CD4-positive, alpha-beta T cell treated with Interleukin-1 beta for 1 hour (primary cell): ENCODE data around the gene TMEM184B.
A peak's percentile ranks its signal among the peaks of the same experiment; 100 is the strongest.

Source experiments
- DNase-seq, 2 donors: peaks; one replicate each; pipeline ENCODE4 v3.0.0-alpha.2; 2020 to 2022

Gene TMEM184B

DNA sequence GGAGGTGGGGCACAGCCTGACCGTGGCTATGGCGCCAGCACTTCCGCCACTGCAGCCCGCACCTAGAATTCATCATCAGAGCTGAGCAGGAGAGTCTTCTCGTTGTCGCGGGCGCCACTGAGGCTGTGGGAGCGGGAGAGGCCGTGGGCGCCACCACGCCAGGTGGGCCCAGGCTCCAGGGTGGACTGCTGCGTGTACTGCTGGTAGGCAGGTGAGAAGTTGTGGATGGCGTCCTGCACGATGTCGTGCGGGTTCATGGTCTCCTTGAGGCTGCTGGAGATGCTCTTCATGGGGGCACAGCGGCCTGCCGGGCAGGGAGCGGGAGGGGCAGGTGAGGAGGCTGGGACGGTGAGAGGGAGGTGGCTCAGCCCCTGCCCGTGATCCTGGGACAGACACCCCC, 51.4 kb downstream of the TMEM184B start:
- no peak for DNase-seq

DNA sequence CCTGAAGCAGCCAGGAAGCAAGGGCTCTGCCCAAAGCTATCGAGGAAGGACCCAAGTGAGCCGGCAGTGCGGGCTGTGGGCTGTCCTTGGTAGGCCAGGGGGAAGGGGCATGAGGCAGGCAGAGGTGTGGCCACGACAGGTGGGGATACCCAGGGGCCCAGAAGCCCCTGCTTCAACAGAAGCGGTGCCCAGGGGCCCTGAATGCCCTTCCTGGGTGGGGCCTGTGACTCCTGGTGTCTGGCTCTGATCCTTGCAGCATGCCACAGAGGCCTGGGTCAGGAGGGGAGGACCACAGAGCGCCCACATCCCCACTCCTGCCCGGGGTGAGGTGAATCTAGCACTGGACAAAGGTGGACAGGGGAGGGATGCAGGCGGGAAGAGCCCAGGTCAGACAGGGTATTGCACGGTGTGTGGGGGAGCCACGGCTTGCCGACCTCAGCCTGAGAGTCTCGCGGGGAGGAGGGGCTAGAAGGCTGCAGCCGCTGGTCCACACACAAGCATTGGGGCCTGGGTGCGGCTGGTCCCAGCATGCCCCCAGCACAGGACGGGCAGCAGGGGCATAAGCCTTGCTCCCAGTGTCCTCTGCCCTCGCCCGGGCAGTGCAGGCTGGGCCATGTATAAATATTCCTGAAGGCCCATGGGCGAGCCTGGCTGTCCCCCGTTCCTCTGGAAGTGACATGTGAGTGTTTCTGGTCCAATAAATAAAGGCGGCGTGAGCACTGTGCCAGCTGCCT, 52.0 kb downstream of the TMEM184B start:
- no peak for DNase-seq

DNA sequence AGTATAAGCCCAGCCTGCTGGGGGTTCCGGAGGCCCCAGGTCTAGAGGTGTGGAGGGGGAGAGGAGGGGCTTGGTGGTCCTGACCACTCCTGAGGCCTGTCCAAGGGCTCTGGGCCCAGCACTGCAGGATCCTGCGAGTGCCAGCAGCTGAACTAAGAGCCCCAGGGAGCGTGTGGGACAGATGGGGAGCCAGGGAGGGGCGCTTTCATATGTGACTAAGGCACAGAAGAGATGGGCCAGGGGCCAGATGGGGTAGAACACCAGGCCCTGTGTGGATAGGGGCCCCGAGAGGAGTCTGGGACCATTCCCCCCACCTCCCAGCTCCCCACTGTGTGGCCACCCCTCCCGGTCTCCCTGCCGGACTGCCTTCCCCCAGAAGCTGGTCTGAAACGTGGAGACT, 52.6 kb downstream of the TMEM184B start:
- DNase-seq: no peak

- no peak for DNase-seq
Observed at GRCh38 chr22:38219632-38220031, 53.2 kb downstream of the TMEM184B start.

DNA sequence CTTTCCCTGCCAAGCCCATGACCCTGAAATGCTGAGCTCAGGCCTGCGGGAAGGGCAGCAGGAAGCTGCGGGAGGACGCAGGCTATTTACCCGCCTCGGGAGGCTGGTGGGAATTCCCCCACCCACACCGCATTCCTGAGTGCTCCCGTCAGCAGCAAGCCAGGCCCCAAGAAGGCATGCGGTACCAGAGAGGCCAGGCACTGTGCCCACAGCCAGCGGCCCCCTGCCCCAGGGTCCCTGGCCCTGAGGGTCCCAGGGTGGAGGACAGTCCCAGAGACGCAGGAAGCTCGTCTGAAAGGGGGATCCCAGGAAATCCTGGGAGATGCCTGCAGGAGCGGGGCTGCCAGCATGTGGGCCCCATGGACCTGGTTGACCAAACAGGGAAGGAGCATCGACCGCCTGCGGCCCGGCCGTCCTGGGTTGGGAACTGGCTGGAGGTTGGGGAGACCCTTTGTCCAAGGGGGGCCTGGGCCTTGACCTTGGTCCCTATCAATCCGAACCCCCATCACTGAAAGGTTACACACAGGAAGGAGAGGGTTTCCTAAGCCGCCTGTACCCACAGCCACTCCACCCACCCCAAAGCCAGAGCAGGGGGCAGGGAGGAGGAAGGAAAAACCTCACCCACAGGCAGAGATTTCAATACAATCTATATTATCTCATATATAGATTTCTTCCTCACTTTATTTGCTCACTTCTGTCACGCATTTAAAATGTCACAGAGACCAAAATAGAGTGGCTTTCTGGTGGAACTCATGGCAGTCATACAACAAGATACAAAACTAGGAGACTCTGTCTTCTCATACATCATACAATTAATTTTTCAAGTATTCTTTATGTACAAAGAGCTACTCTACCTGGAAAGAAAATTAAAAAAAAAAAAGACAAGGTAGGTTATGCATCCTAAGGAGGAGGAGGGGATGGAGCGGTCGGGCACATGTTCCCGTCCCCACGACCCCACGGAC, 53.9 kb downstream of the TMEM184B start:
- DNase-seq: peak; percentile 53 to 70

DNA sequence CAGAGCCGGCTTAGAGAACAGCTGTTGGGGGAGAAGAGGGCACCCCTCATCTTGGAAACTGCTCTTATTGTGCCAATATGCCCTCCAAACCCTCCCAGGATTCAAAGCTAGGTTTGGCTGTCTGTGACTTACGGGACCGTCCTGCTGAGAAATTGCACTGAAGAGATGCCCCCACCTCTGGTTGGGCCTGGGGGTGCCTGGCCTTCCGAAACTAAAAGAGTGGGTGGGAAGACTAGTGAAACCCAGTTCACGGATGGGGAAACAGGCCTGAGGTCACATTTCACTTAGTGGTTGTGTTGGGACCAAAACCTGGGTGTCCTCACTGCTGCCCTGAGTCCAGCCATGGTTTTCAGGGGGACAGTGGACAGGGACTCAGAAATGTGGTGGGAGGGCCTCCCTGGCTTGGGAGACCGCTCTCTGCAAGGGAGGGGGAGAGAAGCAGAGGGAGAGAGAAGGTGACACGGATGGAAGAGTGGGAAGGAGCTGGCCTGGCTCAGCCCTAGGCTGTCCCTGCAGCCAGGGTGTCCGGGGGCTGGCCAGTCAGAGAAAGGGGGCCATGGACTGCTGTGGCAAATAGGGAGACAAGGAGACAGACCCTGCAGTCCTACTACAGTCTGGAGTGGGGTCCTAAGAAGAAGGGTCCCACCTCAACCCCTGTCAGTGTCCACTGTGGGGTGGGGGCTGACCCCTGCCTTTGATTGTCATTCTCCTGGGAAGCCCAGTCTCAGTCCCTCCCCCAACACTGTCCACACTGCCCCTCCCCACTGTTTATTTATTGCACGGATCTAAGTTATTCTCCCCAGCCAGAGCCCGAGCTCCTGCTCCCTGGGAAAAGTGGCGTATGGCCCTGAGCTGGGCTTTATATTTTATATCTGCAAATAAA, 57.4 kb downstream of the TMEM184B start:
- DNase-seq: no peak

GRCh38 chr22:38214302-38215056, 58.3 kb downstream of the TMEM184B start:
- DNase-seq: peak; percentile 81 to 88

GRCh38 chr22:38213990-38214301, 58.9 kb downstream of the TMEM184B start:
- no peak for DNase-seq

DNA sequence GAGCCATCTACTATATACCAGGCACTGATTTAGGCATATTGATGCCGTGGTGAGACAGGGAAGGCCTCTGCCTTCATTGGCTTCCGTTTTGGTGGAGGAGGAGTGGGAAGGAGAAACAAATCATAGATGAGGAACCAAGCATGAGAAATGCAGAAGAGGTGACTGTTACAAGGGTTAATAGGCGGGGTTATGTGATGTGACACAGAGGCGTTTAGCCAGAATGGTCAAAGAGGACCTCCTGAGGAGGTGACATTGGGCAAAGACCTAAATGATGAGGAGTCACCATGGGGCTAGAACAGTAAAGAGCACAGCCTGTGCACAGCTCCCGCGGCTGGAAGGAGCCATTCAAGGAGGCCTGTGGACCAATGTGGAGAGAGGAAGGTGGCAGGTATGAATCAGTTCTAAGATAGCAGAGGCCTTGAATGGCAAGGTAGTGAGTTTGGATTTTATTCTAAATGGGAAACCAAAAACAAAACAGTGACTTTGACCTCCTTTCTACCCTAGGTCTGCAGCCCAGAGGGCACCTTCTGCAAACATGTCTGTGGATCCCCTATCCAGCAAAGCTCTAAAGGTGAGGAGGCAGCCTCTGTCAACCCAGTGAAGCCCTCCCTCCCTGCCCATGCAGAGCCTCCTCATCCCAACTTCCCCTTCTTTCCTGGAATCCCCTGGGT, 59.4 kb downstream of the TMEM184B start:
- peak in 1 of 2 donors; percentile 36 for DNase-seq

- DNase-seq: no peak
Observed at GRCh38 chr22:38212442-38212841, 60.4 kb downstream of the TMEM184B start.

GRCh38 chr22:38211556-38211955, 61.3 kb downstream of the TMEM184B start:
- no peak for DNase-seq

DNA sequence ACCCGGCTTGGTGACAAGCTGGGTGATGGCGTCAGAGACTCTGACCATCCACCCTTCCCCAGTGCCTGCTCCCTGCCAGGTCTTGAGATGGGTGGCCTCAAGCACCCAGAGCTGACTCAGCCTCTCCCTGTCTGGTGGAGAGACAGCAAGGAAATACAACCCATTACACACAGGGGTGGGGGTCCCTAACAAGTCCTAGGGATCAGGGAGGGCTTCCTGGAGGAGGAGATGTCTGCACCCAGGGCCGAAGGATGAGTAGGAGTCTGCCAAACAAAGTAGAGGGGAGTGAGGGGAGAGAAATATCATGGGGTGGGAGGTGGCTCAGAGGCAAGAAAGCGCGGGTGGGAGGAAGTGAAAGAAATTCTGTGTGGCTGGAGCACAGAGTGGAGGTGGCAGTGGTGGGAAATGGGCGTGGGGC, 64.2 kb downstream of the TMEM184B start:
- no peak for DNase-seq

DNA sequence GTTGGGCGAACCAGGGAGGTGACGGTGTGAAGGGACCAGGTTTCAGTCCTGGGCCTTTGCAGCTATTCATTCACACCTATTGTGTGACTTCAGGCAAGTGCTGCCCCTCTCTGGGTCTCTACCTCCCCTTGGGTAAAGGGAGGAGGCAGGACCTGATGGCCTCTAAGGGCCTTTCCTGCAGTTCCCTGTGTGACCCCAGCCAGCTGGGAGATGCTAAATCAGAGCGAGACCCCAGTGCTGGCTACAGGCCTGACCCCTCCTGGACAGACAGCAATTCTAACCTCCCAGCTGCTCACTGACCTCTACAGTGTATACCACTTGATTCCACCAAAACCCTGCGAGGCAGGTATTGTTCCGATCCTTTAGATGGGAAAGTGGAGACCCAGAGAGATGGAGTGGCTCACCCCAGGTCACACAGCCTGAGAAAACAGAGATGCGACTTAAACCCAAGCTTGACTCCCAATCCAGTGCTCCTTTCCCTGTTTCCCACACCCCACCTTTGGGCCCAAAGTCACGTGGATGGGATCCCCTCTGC, 64.8 kb downstream of the TMEM184B start:
- no peak for DNase-seq

- no peak for DNase-seq
Observed at GRCh38 chr22:38205261-38206128, 67.3 kb downstream of the TMEM184B start.

GRCh38 chr22:38204784-38205183, 68.0 kb downstream of the TMEM184B start:
- peak in 1 of 2 donors; percentile 49 for DNase-seq

GRCh38 chr22:38203855-38204514, 68.8 kb downstream of the TMEM184B start:
- DNase-seq: no peak

- DNase-seq: peak; percentile 35 to 45
Observed at GRCh38 chr22:38203090-38203810, 69.6 kb downstream of the TMEM184B start.

DNA sequence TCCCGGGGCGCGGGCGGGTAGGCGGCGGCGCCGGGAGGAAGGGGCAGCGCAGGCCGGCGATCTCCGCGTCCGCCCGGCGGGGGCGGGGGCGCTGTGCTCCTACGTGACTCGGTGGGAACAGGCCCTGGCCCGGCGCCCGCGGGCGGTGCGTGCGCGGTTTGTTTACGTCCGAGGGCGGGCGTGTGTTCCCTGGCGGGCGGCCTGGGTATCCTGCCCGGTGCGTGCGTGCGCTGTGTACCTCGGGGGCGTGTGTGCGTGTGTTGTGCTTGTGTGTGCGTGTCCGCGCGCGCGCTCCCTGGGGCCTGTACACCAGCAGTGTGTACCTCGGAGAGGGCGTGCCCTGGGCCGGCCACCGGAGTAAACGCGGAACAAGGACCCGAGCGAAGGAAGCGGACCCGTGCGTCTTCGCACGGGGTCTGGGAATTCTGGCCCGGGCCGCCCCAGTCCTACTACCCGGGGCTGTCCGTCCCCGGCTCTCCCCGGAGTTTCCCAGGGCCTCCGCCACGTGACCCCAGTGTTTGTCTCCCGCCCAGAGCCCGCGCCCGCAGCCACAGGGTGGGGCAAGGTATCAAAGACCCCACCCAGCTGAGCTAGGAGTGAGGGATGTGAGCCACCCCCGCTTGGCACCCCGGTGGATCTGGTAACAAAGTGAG, 70.2 kb downstream of the TMEM184B start:
- peak; percentile 66 to 71 for DNase-seq
